ENCODE measurements around the gene CHRNB1. TPM values are rescaled to one million over a fixed set of nuclear protein-coding genes. Genes with fewer than 3 reads are reported as not detected.

The CHRNB1 gene
- total RNA-seq, 1 donor from 2014 or later = 7.5 TPM

- Histone ChIP-seq H3F3A (ENCODE audit: low read depth) (peaks cover 12% of the 10 kb centered on the region), H4K20me1 (ENCODE audit: low read depth) (peaks cover 78% of the 10 kb centered on the region), H3K4me1 (peaks cover 10% of the 10 kb centered on the region), H2AFZ (replicated peaks) (no peak overlapping the region), H3K27me3 (no peaks in the 10 kb centered on the region), H3K79me2 (ENCODE audit: low read depth) (peaks cover 71% of the 10 kb centered on the region), H3K4me2 (no peak overlapping the region), H3K9me3 (ENCODE audit: low read depth) (no peaks in the 10 kb centered on the region), H3K4me3 (no peak overlapping the region), H3K36me3 (no peaks in the 10 kb centered on the region), H3K27ac (no peak overlapping the region), H3K9ac (no peak overlapping the region)
- TF ChIP-seq EZH2phosphoT487 (IDR thresholded peaks at IDR 0.05) = no peak
- no peak for TF ChIP-seq CTCF (IDR thresholded peaks at IDR 0.05)
- no peak for TF ChIP-seq EZH2 (IDR thresholded peaks at IDR 0.05)
- DNase-seq (ENCODE audit: low spot score) = no peak
- H3K27ac Mint-ChIP-seq = no peak overlapping the region
- peaks cover 20% of the 10 kb centered on the region for H3K4me1 Mint-ChIP-seq
- peaks cover 45% of the 10 kb centered on the region for H3K36me3 Mint-ChIP-seq
- peaks cover 9% of the 10 kb centered on the region for H3K27me3 Mint-ChIP-seq (ENCODE audit: insufficient read depth, low read depth)
- H3K4me3 Mint-ChIP-seq = no peak overlapping the region
- no peaks in the 10 kb centered on the region for H3K9me3 Mint-ChIP-seq
These were observed 49.1 kb downstream of the CHRNB1 start for GRCh38 chr17:7493941-7494340.

- H3K27me3 ChIP-seq = no peaks in the 10 kb centered on the region
- H2AFZ ChIP-seq (replicated peaks) = no peak overlapping the region
- Mint-ChIP-seq H3K4me3 (no peak overlapping the region), H3K27ac (no peak overlapping the region), H3K27me3 (ENCODE audit: insufficient read depth, low read depth) (peaks cover 9% of the 10 kb centered on the region), H3K36me3 (peaks cover 48% of the 10 kb centered on the region), H3K9me3 (no peaks in the 10 kb centered on the region), H3K4me1 (peaks cover 10% of the 10 kb centered on the region)
- H3K79me2 ChIP-seq (ENCODE audit: low read depth) = peaks cover 51% of the 10 kb centered on the region
- peaks cover 10% of the 10 kb centered on the region for H3K4me1 ChIP-seq
- H3K4me3 ChIP-seq = no peak overlapping the region
- H3K36me3 ChIP-seq = no peaks in the 10 kb centered on the region
- no peak overlapping the region for H3K9ac ChIP-seq
- no peak for TF ChIP-seq EZH2phosphoT487 (IDR thresholded peaks at IDR 0.05)
- TF ChIP-seq EZH2 (IDR thresholded peaks at IDR 0.05) = no peak
- no peak for TF ChIP-seq CTCF (IDR thresholded peaks at IDR 0.05)
- no peak overlapping the region for H3K4me2 ChIP-seq
- DNase-seq (ENCODE audit: low spot score) = no peak
- peaks cover 12% of the 10 kb centered on the region for H3F3A ChIP-seq (ENCODE audit: low read depth)
- H3K27ac ChIP-seq = no peak overlapping the region
- H4K20me1 ChIP-seq (ENCODE audit: low read depth) = peaks cover 58% of the 10 kb centered on the region
- H3K9me3 ChIP-seq (ENCODE audit: low read depth) = no peaks in the 10 kb centered on the region
These were observed 51.1 kb downstream of the CHRNB1 start for GRCh38 chr17:7495906-7496434.

GRCh38 chr17:7496470-7497183 is 51.8 kb downstream of the CHRNB1 start:
- H3K36me3 ChIP-seq = no peaks in the 10 kb centered on the region
- H3K4me2 ChIP-seq = no peak overlapping the region
- H3F3A ChIP-seq (ENCODE audit: low read depth) = peaks cover 8% of the 10 kb centered on the region
- peaks cover 7% of the 10 kb centered on the region for H3K4me1 Mint-ChIP-seq
- peaks cover 44% of the 10 kb centered on the region for H3K79me2 ChIP-seq (ENCODE audit: low read depth)
- H3K27me3 ChIP-seq = no peaks in the 10 kb centered on the region
- TF ChIP-seq EZH2phosphoT487 (IDR thresholded peaks at IDR 0.05) = no peak
- no peak for TF ChIP-seq CTCF (IDR thresholded peaks at IDR 0.05)
- TF ChIP-seq EZH2 (IDR thresholded peaks at IDR 0.05) = no peak
- no peak overlapping the region for H3K4me3 ChIP-seq
- no peak overlapping the region for H3K9ac ChIP-seq
- no peak overlapping the region for H3K27ac Mint-ChIP-seq
- H3K4me3 Mint-ChIP-seq = peak overlapping the region; percentile 46
- peaks cover 6% of the 10 kb centered on the region for H3K4me1 ChIP-seq
- peaks cover 51% of the 10 kb centered on the region for H4K20me1 ChIP-seq (ENCODE audit: low read depth)
- H2AFZ ChIP-seq (replicated peaks) = no peak overlapping the region
- no peaks in the 10 kb centered on the region for H3K9me3 Mint-ChIP-seq
- H3K36me3 Mint-ChIP-seq = peaks cover 52% of the 10 kb centered on the region
- H3K9me3 ChIP-seq (ENCODE audit: low read depth) = no peaks in the 10 kb centered on the region
- peaks cover 9% of the 10 kb centered on the region for H3K27me3 Mint-ChIP-seq (ENCODE audit: insufficient read depth, low read depth)
- no peak for DNase-seq (ENCODE audit: low spot score)
- no peak overlapping the region for H3K27ac ChIP-seq
